ENCODE data around the gene FAM83F.

- TF ChIP-seq POLR2AphosphoS5 (IDR thresholded peaks at IDR 0.05; ENCODE audit: borderline replicate concordance, low read depth, low read length) (no peak), EZH2 (IDR thresholded peaks at IDR 0.05) (no peak)
These were observed 26.5 kb upstream of the FAM83F start for GRCh38 chr22:39967996-39968972.

Data from SK-N-MC (cell line).